AG10803 (cell line): ENCODE data around the gene PPP1CA.

ENCODE experiments used
- DNase-seq: peaks from one replicate; pipeline ENCODE4 v3.0.0; 2010; ENCODE audit warnings: low read depth
- H3K4me3 ChIP-seq: 2 replicates; pipeline ENCODE4 v1.5.1; 2011; ENCODE audit warnings: mild to moderate bottlenecking, low read length, control low read depth
- CTCF ChIP-seq: conservative IDR thresholded peaks from 2 replicates; pipeline ENCODE4 v1.5.1; 2011; ENCODE audit warnings: mild to moderate bottlenecking, low read length, control low read depth, inconsistent platforms

PPP1CA gene

DNA sequence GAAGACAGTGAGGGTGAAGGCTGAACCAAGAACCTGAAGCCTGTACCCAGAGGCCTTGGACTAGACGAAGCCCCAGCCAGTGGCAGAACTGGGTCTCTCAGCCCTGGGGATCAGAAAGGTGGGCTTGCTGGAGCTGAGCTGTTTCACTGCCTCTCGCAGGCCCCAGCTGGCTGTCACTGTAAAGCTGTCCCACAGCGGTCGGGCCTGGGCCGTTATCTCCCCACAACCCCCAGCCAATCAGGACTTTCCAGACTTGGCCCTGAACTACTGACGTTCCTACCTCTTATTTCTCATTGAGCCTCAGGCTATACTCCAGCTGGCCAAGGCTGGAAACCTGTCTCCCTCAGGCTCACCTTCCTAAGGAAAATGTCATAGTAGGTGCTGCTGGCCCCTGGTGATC is 4.1 kb downstream of the PPP1CA start:
- DNase-seq = no peak
- no peak for TF ChIP-seq CTCF
- H3K4me3 ChIP-seq = no peak overlapping the region

DNA sequence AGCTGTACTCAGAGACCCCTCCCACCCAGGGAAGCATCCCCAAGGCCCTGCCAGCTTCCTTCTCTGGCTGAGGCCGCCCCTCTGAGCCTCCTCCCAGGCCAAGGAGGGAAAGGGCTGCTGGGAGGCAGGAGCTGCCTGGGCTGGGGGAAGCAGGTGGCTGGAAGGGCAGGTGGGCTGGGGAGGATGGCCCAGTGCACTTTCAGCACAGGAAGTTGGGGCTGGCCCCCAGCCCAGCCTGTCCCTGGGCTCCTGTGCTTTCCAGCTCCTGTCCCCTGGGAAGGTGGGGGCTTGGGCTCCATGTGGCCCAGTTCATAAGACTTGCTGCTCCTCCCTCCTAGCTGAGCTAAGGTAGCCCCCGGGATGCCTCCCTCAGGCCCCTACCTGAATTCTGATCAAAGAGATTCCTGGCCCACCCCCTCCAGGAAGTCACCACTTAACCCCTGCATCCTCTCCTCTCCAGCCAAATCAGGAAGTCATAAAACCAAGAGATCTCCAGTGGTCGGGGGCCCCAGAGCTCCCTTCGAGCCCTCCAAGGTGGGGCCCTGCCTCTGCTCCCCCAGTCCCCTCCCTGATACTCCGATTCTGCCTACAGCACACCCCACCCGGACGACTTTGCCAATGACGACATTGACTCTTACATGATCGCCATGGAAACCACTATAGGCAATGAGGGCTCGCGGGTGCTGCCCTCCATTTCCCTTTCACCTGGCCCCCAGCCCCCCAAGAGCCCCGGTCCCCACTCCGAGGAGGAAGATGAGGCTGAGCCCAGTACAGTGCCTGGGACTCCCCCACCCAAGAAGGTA is 4.9 kb downstream of the PPP1CA start:
- no peak overlapping the region for H3K4me3 ChIP-seq
- TF ChIP-seq CTCF = no peak
- no peak for DNase-seq

DNA sequence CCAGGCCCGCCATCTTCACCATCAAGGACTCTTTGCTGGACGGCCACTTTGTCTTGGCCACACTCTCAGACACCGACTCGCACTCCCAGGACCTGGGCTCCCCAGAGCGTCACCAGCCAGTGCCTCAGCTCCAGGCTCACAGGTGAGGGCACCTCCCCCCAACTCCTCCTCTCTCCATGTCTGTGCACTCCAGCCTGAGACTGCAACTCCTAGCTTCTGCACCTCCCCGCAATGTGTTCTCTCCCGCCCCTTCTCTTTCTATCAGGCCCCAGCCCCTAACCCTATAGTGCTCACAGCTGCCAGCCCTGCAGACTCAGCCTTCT is 5.4 kb downstream of the PPP1CA start:
- no peak overlapping the region for H3K4me3 ChIP-seq
- no peak for DNase-seq
- no peak for TF ChIP-seq CTCF

GRCh38 chr11:67395555-67396258 is 6.0 kb downstream of the PPP1CA start:
- no peak for TF ChIP-seq CTCF
- H3K4me3 ChIP-seq = no peak overlapping the region
- DNase-seq = no peak

DNA sequence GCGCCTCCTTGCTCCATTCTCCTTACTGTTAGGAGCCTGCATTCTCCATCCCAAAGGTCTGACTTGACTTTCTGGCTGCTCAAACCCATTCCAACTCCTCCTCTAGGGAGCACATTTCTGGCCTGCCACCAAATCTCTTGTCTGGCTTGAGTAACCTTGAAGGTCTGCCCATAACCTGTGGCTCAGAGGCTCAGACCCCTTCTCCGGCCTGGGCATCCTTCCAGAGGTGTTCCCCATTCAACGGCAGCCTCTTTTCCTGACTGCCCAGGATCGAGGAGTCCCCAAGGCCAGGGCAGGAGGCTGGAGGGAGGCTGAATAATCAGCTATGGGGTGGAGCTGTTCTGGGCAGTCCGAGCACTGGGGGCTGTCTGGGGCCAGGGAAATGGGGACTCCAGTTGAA is 7.7 kb downstream of the PPP1CA start:
- DNase-seq = no peak
- no peak for TF ChIP-seq CTCF

GRCh38 chr11:67393437-67393836 is 8.2 kb downstream of the PPP1CA start:
- H3K4me3 ChIP-seq = no peak overlapping the region
- no peak for TF ChIP-seq CTCF
- no peak for DNase-seq

More for the DNA sequence above, 7.7 kb downstream of the PPP1CA start:
- H3K4me3 ChIP-seq = no peak overlapping the region

GRCh38 chr11:67392183-67392715 is 9.4 kb downstream of the PPP1CA start:
- no peak for TF ChIP-seq CTCF
- DNase-seq = no peak
- peak overlapping the region; percentile 65 for H3K4me3 ChIP-seq
